Neuronal stem cell (in vitro differentiated cells): ENCODE data around the gene CPM. TPM values are rescaled to one million over a fixed set of nuclear protein-coding genes. Genes with fewer than 3 reads are reported as not detected.

Experiments used
- DNase-seq: peaks from one replicate; pipeline ENCODE4 v3.0.0-alpha.2; 2013; ENCODE audit warnings: low spot score
- H2AFZ ChIP-seq: one replicate; pipeline ENCODE4 v1.6.1; 2013; ENCODE audit warnings: mild to moderate bottlenecking, low read length, inconsistent platforms
- H2AK5ac ChIP-seq: 2 replicates; pipeline ENCODE4 v1.6.1; 2013; ENCODE audit warnings: low read depth, mild to moderate bottlenecking, inconsistent platforms, low read length, moderate library complexity, mixed read lengths
- H2BK120ac ChIP-seq: 2 replicates; pipeline ENCODE4 v1.6.1; 2013; ENCODE audit warnings: low read depth, mild to moderate bottlenecking, inconsistent platforms, low read length, moderate library complexity, mixed read lengths
- H2BK12ac ChIP-seq: one replicate; pipeline ENCODE4 v1.6.1; 2013; ENCODE audit warnings: low read length, inconsistent platforms
- H2BK15ac ChIP-seq: 2 replicates; pipeline ENCODE4 v1.6.1; 2013; ENCODE audit warnings: mild to moderate bottlenecking, low read length, inconsistent platforms, mixed read lengths
- H2BK5ac ChIP-seq: one replicate; pipeline ENCODE4 v1.6.1; 2013; ENCODE audit warnings: inconsistent platforms, mild to moderate bottlenecking, low read length, moderate library complexity
- H3K14ac ChIP-seq: one replicate; pipeline ENCODE4 v1.6.1; 2013; ENCODE audit warnings: low read length, inconsistent platforms
- H3K18ac ChIP-seq: 2 replicates; pipeline ENCODE4 v1.6.1; 2013; ENCODE audit warnings: low read length, inconsistent platforms
- H3K23ac ChIP-seq: 2 replicates; pipeline ENCODE4 v1.6.1; 2013; ENCODE audit warnings: low read depth, mild to moderate bottlenecking, mixed read lengths, low read length, inconsistent platforms; ENCODE audit not compliant: poor library complexity
- H3K27ac ChIP-seq: replicated peaks from 3 replicates; pipeline ENCODE4 v1.5.1; 2013; ENCODE audit warnings: low read length, inconsistent platforms
- H3K27me3 ChIP-seq, 3 experiments: 2 replicates each; pipeline ENCODE4 v1.6.1; 2013; ENCODE audit warnings: low read length in 3 of 3, mild to moderate bottlenecking in 2 of 3, inconsistent platforms in 1 of 3, low read depth in 1 of 3, mixed read lengths in 1 of 3, moderate library complexity in 1 of 3; ENCODE audit not compliant: control insufficient read depth in 3 of 3, insufficient read depth in 3 of 3
- H3K36me3 ChIP-seq, 2 donors: replicated peaks in 1 of 2; 2 replicates each; pipeline ENCODE4 v1.6.1; 2013; ENCODE audit warnings: low read length in 2 of 2; ENCODE audit not compliant: control insufficient read depth in 2 of 2, insufficient read depth in 2 of 2
- H3K4ac ChIP-seq: 2 replicates; pipeline ENCODE4 v1.6.1; 2013; ENCODE audit warnings: inconsistent platforms, mild to moderate bottlenecking, low read length, moderate library complexity
- H3K4me1 ChIP-seq, 2 donors: 1 replicate in 1 of 2; 2 replicates in 1 of 2; pipeline ENCODE4 v1.6.1; 2013; ENCODE audit warnings: low read length in 2 of 2, low read depth in 1 of 2; ENCODE audit not compliant: control insufficient read depth in 2 of 2, insufficient read depth in 1 of 2
- H3K4me2 ChIP-seq: one replicate; pipeline ENCODE4 v1.6.1; 2013; ENCODE audit warnings: mild to moderate bottlenecking, low read length, inconsistent platforms; ENCODE audit not compliant: insufficient read depth, poor library complexity, severe bottlenecking
- H3K4me3 ChIP-seq, 2 donors: 2 replicates each; pipeline ENCODE4 v1.5.1; 2013; ENCODE audit warnings: low read length in 2 of 2, mild to moderate bottlenecking in 2 of 2, inconsistent platforms in 1 of 2, moderate library complexity in 1 of 2
- H3K79me1 ChIP-seq: one replicate; pipeline ENCODE4 v1.6.1; 2013; ENCODE audit warnings: low read depth, mild to moderate bottlenecking, inconsistent platforms, low read length, moderate library complexity
- H3K9ac ChIP-seq: one replicate; pipeline ENCODE4 v1.6.1; 2013; ENCODE audit warnings: mild to moderate bottlenecking, low read depth, low read length, inconsistent platforms; ENCODE audit not compliant: poor library complexity
- H3K9me3 ChIP-seq, 2 donors: replicated peaks in 1 of 2; 2 replicates each; pipeline versions ENCODE3 to v1.6.1; 2013; ENCODE audit warnings: low read length in 2 of 2, mild to moderate bottlenecking in 2 of 2, inconsistent platforms in 1 of 2, low read depth in 1 of 2, mixed read lengths in 1 of 2, moderate library complexity in 1 of 2; ENCODE audit not compliant: control insufficient read depth in 2 of 2, insufficient read depth in 1 of 2
- H4K8ac ChIP-seq: one replicate; pipeline ENCODE4 v1.6.1; 2013; ENCODE audit warnings: low read depth, mild to moderate bottlenecking, inconsistent platforms, low read length, moderate library complexity
- H4K91ac ChIP-seq: one replicate; pipeline ENCODE4 v1.6.1; 2013; ENCODE audit warnings: low read length, low read depth, mild to moderate bottlenecking, inconsistent platforms; ENCODE audit not compliant: poor library complexity
- WGBS, 2 donors: extraction: QIAGEN DNeasy Blood & Tissue Kit; methylation state at CpG; one replicate each; pipeline ENCODE4 v1.1.7; 2013; ENCODE audit warnings: missing lambda C conversion rate in 2 of 2, mixed read lengths in 1 of 2; ENCODE audit not compliant: insufficient read length in 2 of 2, insufficient replicate concordance in 1 of 2; ENCODE audit errors: extremely low coverage in 2 of 2; 5-methylcytosine and 5-hydroxymethylcytosine counted together
- polyA plus RNA-seq, 2 experiments: library from polyadenylated mRNA; stranded (reverse); fragments of 200-250 nt; gene quantifications; one replicate each; pipeline ENCODE4 v1.2.3, GENCODE V29; 2013

Gene CPM
- polyA plus RNA-seq (2013, experiment 1 of 2), result 0.22 TPM
- polyA plus RNA-seq (2013, experiment 2 of 2), result 0.15 TPM

GRCh38 chr12:68932961-68933893 is at the start of gene CPM:
CPM (minus strand) TSS chr12:68933171; CDS start chr12:68932837, 334 bp downstream.
- Histone ChIP-seq H3K36me3 (no peaks in the 10 kb centered on the region), H2BK12ac (no peak within 1 kb of the TSS), H3K4me3 (peak within 1 kb of the TSS; percentile 26 to 84), H2BK5ac (peak within 1 kb of the TSS; percentile 75), H3K18ac (peak within 1 kb of the TSS; percentile 85), H2AK5ac (no peak within 1 kb of the TSS), H3K23ac (no peak within 1 kb of the TSS), H3K14ac (no peak within 1 kb of the TSS), H3K79me1 (no peaks in the 10 kb centered on the region), H2BK15ac (peak within 1 kb of the TSS; percentile 49), H3K4me2 (peak within 1 kb of the TSS; percentile 93), H4K8ac (no peak within 1 kb of the TSS), H3K27ac (no peak within 1 kb of the TSS), H2AFZ (peak within 1 kb of the TSS; percentile 94), H3K4ac (no peak within 1 kb of the TSS), H3K9ac (peak within 1 kb of the TSS; percentile 44), H3K27me3 (peaks cover 6 to 46% (median 20%) of the 10 kb centered on the region in 3 experiments), H4K91ac (no peak within 1 kb of the TSS), H3K9me3 (peaks cover 0 to 7% of the 10 kb centered on the region in 2 donors), H2BK120ac (no peak within 1 kb of the TSS), H3K4me1 (peaks cover 2 to 3% of the 10 kb centered on the region in 2 donors)
- no CpG with 5 or more reads among the region's 96 CpGs for WGBS, 2 donors
- peak; percentile 58 for DNase-seq

- DNase-seq, result no peak
Measured at GRCh38 chr12:68981516-68981915, 48.5 kb upstream of the CPM start.

GRCh38 chr12:68980476-68981212 is 47.7 kb upstream of the CPM start:
- no peak overlapping the region for H4K91ac ChIP-seq
- no peak overlapping the region for H3K9ac ChIP-seq
- no peaks in the 10 kb centered on the region for H3K79me1 ChIP-seq

More at GRCh38 chr12:68981516-68981915, 48.5 kb upstream of the CPM start:
- Histone ChIP-seq H3K14ac (no peak overlapping the region), H3K79me1 (no peaks in the 10 kb centered on the region), H3K23ac (no peak overlapping the region), H2BK15ac (no peak overlapping the region), H3K4ac (no peak overlapping the region), H2BK5ac (no peak overlapping the region), H3K4me3 (no peak overlapping the region), H3K4me1 (no peaks in the 10 kb centered on the region), H3K27me3 (peaks cover 0 to 2% (median 0%) of the 10 kb centered on the region in 3 experiments), H2AK5ac (no peak overlapping the region), H3K36me3 (no peaks in the 10 kb centered on the region), H3K27ac (no peak overlapping the region), H3K9ac (no peak overlapping the region), H2BK12ac (no peak overlapping the region), H2BK120ac (no peak overlapping the region), H3K9me3 (peaks cover 0 to 2% of the 10 kb centered on the region in 2 donors), H4K91ac (no peak overlapping the region), H3K4me2 (no peak overlapping the region), H2AFZ (no peak overlapping the region), H3K18ac (no peak overlapping the region), H4K8ac (no peak overlapping the region)
- no CpG with 5 or more reads among the region's 4 CpGs for WGBS, 2 donors

More at GRCh38 chr12:68980476-68981212, 47.7 kb upstream of the CPM start:
- H3K23ac ChIP-seq, result no peak overlapping the region
- no peaks in the 10 kb centered on the region for H3K36me3 ChIP-seq
- H3K27me3 ChIP-seq, result peaks cover 0 to 2% (median 0%) of the 10 kb centered on the region in 3 experiments
- H4K8ac ChIP-seq, result no peak overlapping the region
- H2BK5ac ChIP-seq, result no peak overlapping the region
- no peak overlapping the region for H2BK15ac ChIP-seq
- H3K4ac ChIP-seq, result no peak overlapping the region
- H3K14ac ChIP-seq, result no peak overlapping the region
- no peak for DNase-seq
- no peak overlapping the region for H3K27ac ChIP-seq
- WGBS, 2 donors, result no CpG with 5 or more reads among the region's 10 CpGs
- no peak overlapping the region for H2BK12ac ChIP-seq
- no peak overlapping the region for H2AK5ac ChIP-seq
- no peak overlapping the region for H3K4me3 ChIP-seq
- peaks cover 0 to 2% of the 10 kb centered on the region in 2 donors for H3K9me3 ChIP-seq
- H3K4me1 ChIP-seq, result no peaks in the 10 kb centered on the region
- no peak overlapping the region for H2BK120ac ChIP-seq
- H3K4me2 ChIP-seq, result no peak overlapping the region
- H2AFZ ChIP-seq, result no peak overlapping the region
- no peak overlapping the region for H3K18ac ChIP-seq
